HepG2 (cell line): ENCODE results near the gene TXNDC11. TPM values are rescaled to one million over a fixed set of nuclear protein-coding genes. Genes with fewer than 3 reads are reported as not detected.

Source experiments
- ATAC-seq: fragments of 200-7000 bp; cut with Tn5 transposase; 3 replicates; pipeline ENCODE4 v1.9.1; 2020; ENCODE audit warnings: mild to moderate bottlenecking, moderate library complexity
- BruUV-seq: library from RNA; stranded (reverse); fragments of 400-500 nt; replicated peaks from 2 replicates; lab custom pipeline; 2021; lab: Mats Ljungman, UMichigan
- CTCF ChIA-PET: fragments of 300-600 bp; formaldehyde crosslinking; extraction: SDS; loops from one replicate; lab custom pipeline; 2021; ENCODE audit warnings: low total read pairs, inconsistent platforms, low intra/inter-chr PET ratio; lab: Yijun Ruan, JAX
- POLR2A ChIA-PET: fragments of 350-600 bp; sonication (Branson Sonifier 250); formaldehyde crosslinking; loops from one replicate; lab custom pipeline; 2020; ENCODE audit warnings: antibody characterized with exemption, inconsistent platforms; lab: Yijun Ruan, JAX
- DNase-seq: peaks from one replicate; pipeline ENCODE4 v3.0.0-alpha.2; 2015; ENCODE audit warnings: low spot score
- FAIRE-seq: peaks from 3 replicates; lab custom pipeline; 2011; peaks lifted over from hg19 to GRCh38; lab: Jason Lieb, UNC
- H2AFZ ChIP-seq: one replicate; pipeline ENCODE4 v1.6.1; 2011; ENCODE audit warnings: low read length, inconsistent platforms
- H3K27ac ChIP-seq: fragments of 300-600 bp; 3 replicates; pipeline ENCODE4 v1.8.0; 2011; ENCODE audit warnings: mixed run types, mild to moderate bottlenecking, mixed read lengths, low read length, inconsistent platforms; ENCODE audit not compliant: insufficient read depth; ENCODE audit errors: extremely low read length
- H3K27me3 ChIP-seq, 2 experiments: fragments of 200-600 bp in 1 of 2; 2 replicates in 1 of 2; 3 replicates in 1 of 2; pipeline versions ENCODE4 v1.6.0 to v1.8.0; 2011; ENCODE audit warnings: low read length in 2 of 2, mild to moderate bottlenecking in 2 of 2, moderate library complexity in 2 of 2, inconsistent platforms in 1 of 2; ENCODE audit not compliant: insufficient read depth in 2 of 2, control insufficient read depth in 1 of 2
- H3K36me3 ChIP-seq, 2 experiments: fragments of 200-600 bp in 1 of 2; replicated peaks in 1 of 2; 2 replicates in 1 of 2; 3 replicates in 1 of 2; pipeline versions ENCODE4 v1.5.1 to v1.8.0; 2011; ENCODE audit warnings: low read length in 2 of 2, inconsistent platforms in 1 of 2; ENCODE audit not compliant: insufficient read depth in 2 of 2, control insufficient read depth in 1 of 2
- H3K4me1 ChIP-seq: 2 replicates; pipeline ENCODE4 v1.5.1; 2012; ENCODE audit warnings: low read length, inconsistent platforms; ENCODE audit not compliant: insufficient read depth
- H3K4me2 ChIP-seq: 2 replicates; pipeline ENCODE4 v1.6.0; 2011; ENCODE audit warnings: low read depth, low read length, inconsistent platforms
- H3K4me3 ChIP-seq, 3 experiments: fragments of 200-600 bp in 1 of 3; sonication (generic), shearing (Covaris generic) in 1 of 3; replicated peaks in 1 of 3; 2 replicates each; pipeline ENCODE4 v1.5.1; 2011 to 2016; ENCODE audit warnings: low read length in 3 of 3, inconsistent platforms in 2 of 3, low read depth in 2 of 3, mild to moderate bottlenecking in 2 of 3, control low read depth in 1 of 3, mixed read lengths in 1 of 3; ENCODE audit not compliant: insufficient read depth in 1 of 3
- H3K79me2 ChIP-seq: one replicate; pipeline ENCODE4 v1.6.1; 2011; ENCODE audit warnings: low read length, inconsistent platforms; ENCODE audit not compliant: insufficient read depth
- H3K9ac ChIP-seq: 2 replicates; pipeline ENCODE4 v1.6.0; 2011; ENCODE audit warnings: mild to moderate bottlenecking, low read depth, low read length, inconsistent platforms; ENCODE audit not compliant: insufficient read depth
- H3K9me3 ChIP-seq: 2 replicates; pipeline ENCODE4 v1.5.1; 2012; ENCODE audit warnings: mild to moderate bottlenecking, low read length
- H4K20me1 ChIP-seq: 2 replicates; pipeline ENCODE4 v1.6.0; 2011; ENCODE audit warnings: inconsistent platforms, mild to moderate bottlenecking, low read length, moderate library complexity; ENCODE audit not compliant: insufficient read depth
- GLMP ChIP-seq: sonication (generic); formaldehyde crosslinking; IDR thresholded peaks from 2 replicates; pipeline ENCODE4 v1.9.0; 2021; ENCODE audit warnings: missing genetic modification reagents, mild to moderate bottlenecking, borderline replicate concordance
- MED13 ChIP-seq: sonication (generic); formaldehyde crosslinking; IDR thresholded peaks from 2 replicates; pipeline ENCODE4 v1.5.0; 2020; ENCODE audit warnings: missing genetic modification reagents
- NFE2 ChIP-seq: sonication (generic); formaldehyde crosslinking; IDR thresholded peaks from 2 replicates; pipeline ENCODE4 v1.4.0; 2020; ENCODE audit warnings: missing genetic modification reagents
- PAF1 ChIP-seq: IDR thresholded peaks from 2 replicates; pipeline ENCODE4 v1.6.1; 2016; ENCODE audit warnings: missing genetic modification reagents, missing compliant biosample characterization
- RFX3 ChIP-seq: IDR thresholded peaks from 2 replicates; pipeline ENCODE4 v1.6.1; 2016; ENCODE audit warnings: missing biosample characterization, missing genetic modification reagents
- SMAD9 ChIP-seq: sonication (generic); formaldehyde crosslinking; IDR thresholded peaks from 2 replicates; pipeline ENCODE4 v1.5.1; 2020; ENCODE audit warnings: mild to moderate bottlenecking, missing genetic modification reagents
- YEATS2 ChIP-seq: sonication (generic); formaldehyde crosslinking; IDR thresholded peaks from 2 replicates; pipeline ENCODE4 v1.4.0; 2020; ENCODE audit warnings: missing genetic modification reagents, borderline replicate concordance
- ZNF552 ChIP-seq: sonication (generic); formaldehyde crosslinking; IDR thresholded peaks from 2 replicates; pipeline ENCODE4 v1.9.0; 2022; ENCODE audit warnings: missing genetic modification reagents, mild to moderate bottlenecking, borderline replicate concordance
- ZNF766 ChIP-seq: sonication (generic); formaldehyde crosslinking; IDR thresholded peaks from 2 replicates; pipeline ENCODE4 v1.5.0; 2020; ENCODE audit warnings: missing genetic modification reagents, borderline replicate concordance
- ZNF770 ChIP-seq: sonication (generic); formaldehyde crosslinking; IDR thresholded peaks from 2 replicates; pipeline ENCODE4 v1.5.0; 2020; ENCODE audit warnings: mild to moderate bottlenecking, missing genetic modification reagents
- WGBS: methylation state at CpG from one replicate; pipeline ENCODE4 v1.1.6; 2017; ENCODE audit warnings: low lambda C conversion rate; 5-methylcytosine and 5-hydroxymethylcytosine counted together
- in situ Hi-C: cut with HindIII; loops from 2 replicates; pipeline ENCODE4 v1.10.0; 2017; ENCODE audit warnings: low pct_unique_long_range_greater_than_20kb; ENCODE audit not compliant: extremely low pct_ligation_motif_present
- intact Hi-C: fragments of 100-400 bp; cut with micrococcal nuclease; formaldehyde crosslinking; loops from one replicate; pipeline ENCODE4 v1.10.0; 2022; ENCODE audit not compliant: unreplicated experiment
- polyA plus RNA-seq, 8 experiments: library from polyadenylated mRNA; depleted of rRNA in 3 of 8; stranded (reverse) in 7 of 8; unstranded in 1 of 8; fragments of >200 nt; fragmentation: Illumina TruSeq in 4 of 8; extraction: Trizol in 4 of 8; gene quantifications; 2 replicates each; pipeline versions ENCODE4 v1.2.1 to v1.2.3, GENCODE V29; 2011 to 2016; ENCODE audit warnings: low read depth in 4 of 8, missing spikeins in 1 of 8, mixed read lengths in 1 of 8; ENCODE audit not compliant: insufficient read depth in 1 of 8
- total RNA-seq, 5 experiments: library from RNA; depleted of rRNA; stranded (reverse); fragments of >200 nt; fragmentation: Illumina TruSeq; extraction: Trizol; gene quantifications; 2 replicates each; pipeline ENCODE4 v1.2.3, GENCODE V29; 2016; ENCODE audit warnings: low read depth in 1 of 5
- TF ChIP-seq, protein P1 (sequence below): sonication (generic); formaldehyde crosslinking; IDR thresholded peaks from 2 replicates; pipeline ENCODE4 v1.4.0; 2020; ENCODE audit warnings: missing genetic modification reagents

Gene TXNDC11
- total and polyA plus RNA-seq, 2 of the 13 experiments (the other 11 are each of a cell fraction or from before 2014, with no cell fraction given) = 74.9 to 123 TPM

DNA sequence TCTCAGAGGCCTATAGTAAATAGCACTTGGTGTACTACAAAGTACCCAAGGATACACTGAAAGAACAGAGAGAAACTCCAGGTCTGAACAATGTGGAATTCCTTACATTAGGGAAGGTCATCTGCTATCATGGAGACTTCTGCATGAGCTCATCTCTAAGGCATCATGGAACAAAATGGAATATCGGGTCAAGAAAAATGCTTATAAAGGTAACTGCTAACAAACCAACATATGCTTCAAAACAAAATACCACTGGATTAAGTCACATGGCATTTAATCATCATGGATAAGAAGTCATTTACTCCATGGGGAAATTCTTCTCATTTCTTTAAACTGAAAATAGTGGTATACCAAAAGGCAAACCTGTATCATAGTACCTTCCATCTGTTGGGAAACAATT is 34.2 kb downstream of the TXNDC11 start:
- TF ChIP-seq NFE2 (CRISPR knock-in tag) (no peak), PAF1 (no peak), ZNF766 (no peak), YEATS2 (no peak), GLMP (CRISPR knock-in tag) (no peak), MED13 (CRISPR knock-in tag) (no peak), RFX3 (CRISPR knock-in tag) (no peak), ZNF770 (CRISPR knock-in tag) (no peak), ZNF552 (CRISPR knock-in tag) (no peak), SMAD9 (CRISPR knock-in tag) (no peak)
- TF ChIP-seq, protein P1, sequence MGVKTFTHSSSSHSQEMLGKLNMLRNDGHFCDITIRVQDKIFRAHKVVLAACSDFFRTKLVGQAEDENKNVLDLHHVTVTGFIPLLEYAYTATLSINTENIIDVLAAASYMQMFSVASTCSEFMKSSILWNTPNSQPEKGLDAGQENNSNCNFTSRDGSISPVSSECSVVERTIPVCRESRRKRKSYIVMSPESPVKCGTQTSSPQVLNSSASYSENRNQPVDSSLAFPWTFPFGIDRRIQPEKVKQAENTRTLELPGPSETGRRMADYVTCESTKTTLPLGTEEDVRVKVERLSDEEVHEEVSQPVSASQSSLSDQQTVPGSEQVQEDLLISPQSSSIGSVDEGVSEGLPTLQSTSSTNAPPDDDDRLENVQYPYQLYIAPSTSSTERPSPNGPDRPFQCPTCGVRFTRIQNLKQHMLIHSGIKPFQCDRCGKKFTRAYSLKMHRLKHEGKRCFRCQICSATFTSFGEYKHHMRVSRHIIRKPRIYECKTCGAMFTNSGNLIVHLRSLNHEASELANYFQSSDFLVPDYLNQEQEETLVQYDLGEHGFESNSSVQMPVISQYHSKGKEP (CRISPR knock-in tag) = no peak
- FAIRE-seq (peak; percentile 18), DNase-seq (no peak), ATAC-seq (peak; percentile 18; the same call in 1 of the 3 replicates)
- H3K4me3 ChIP-seq = no peak overlapping the region
- H3K4me1 ChIP-seq = peaks cover 12% of the 10 kb centered on the region
- H3K9me3 ChIP-seq = no peaks in the 10 kb centered on the region
- in situ Hi-C loops = no loop called here
- 100% methylated on average over 1 of the region's 1 CpG for whole genome bisulfite sequencing
- ChIA-PET POLR2A (interaction anchor here (1.9 kb wide), 1 partner anchor 34 kb away, joined by 13 read pairs; the partner anchor contains the start of gene TXNDC11), CTCF (no interaction called here)
- H3K9ac ChIP-seq = no peak overlapping the region
- H4K20me1 ChIP-seq = 0 out of 2 replicates have a peak, but pooled peaks cover 7% of the 10 kb centered on the region
- no peak overlapping the region for H3K4me2 ChIP-seq
- no TSS peak for BruUV-seq
- no peak overlapping the region for H3K27ac ChIP-seq
- H3K79me2 ChIP-seq = peaks cover 20% of the 10 kb centered on the region
- no peaks in the 10 kb centered on the region for H3K27me3 ChIP-seq
- intact Hi-C loops = no loop called here
- H2AFZ ChIP-seq = no peak overlapping the region
- H3K36me3 ChIP-seq = peaks cover 20 to 67% of the 10 kb centered on the region in 2 experiments
